GM23338 (cell line): ENCODE results near the gene HYAL1. TPM values are rescaled to one million over a fixed set of nuclear protein-coding genes. Genes with fewer than 3 reads are reported as not detected.

Experiments
- ATAC-seq: fragments of 200-7000 bp; cut with Tn5 transposase; 3 replicates; pipeline ENCODE4 v1.9.1; 2020
- DNase-seq: peaks from one replicate; pipeline ENCODE4 v3.0.0-alpha.2; 2015; ENCODE audit warnings: low spot score
- H2AFZ ChIP-seq: fragments of 200-600 bp; sonication (generic); 2 replicates; pipeline ENCODE4 v1.8.0; 2016; ENCODE audit warnings: antibody characterized with exemption, mild to moderate bottlenecking, moderate library complexity
- H3F3A ChIP-seq: fragments of 200-600 bp; sonication (generic); replicated peaks from 2 replicates; pipeline ENCODE4 v1.8.0; 2017; ENCODE audit warnings: antibody characterized with exemption, mixed run types, low read depth
- H3K27ac ChIP-seq: fragments of 200-600 bp; sonication (generic); 2 replicates; pipeline ENCODE4 v1.6.1; 2016; ENCODE audit warnings: low read depth
- H3K27me3 ChIP-seq: fragments of 200-600 bp; sonication (generic); 2 replicates; pipeline ENCODE4 v1.8.0; 2016; ENCODE audit warnings: mild to moderate bottlenecking, mixed run types, moderate library complexity; ENCODE audit not compliant: insufficient read depth
- H3K36me3 ChIP-seq: fragments of 200-600 bp; sonication (generic); 2 replicates; pipeline ENCODE4 v1.8.0; 2016; ENCODE audit warnings: mild to moderate bottlenecking; ENCODE audit not compliant: insufficient read depth
- H3K4me1 ChIP-seq: fragments of 200-600 bp; sonication (generic); 2 replicates; pipeline ENCODE4 v1.8.0; 2016; ENCODE audit warnings: mild to moderate bottlenecking, moderate library complexity; ENCODE audit not compliant: insufficient read depth
- H3K4me2 ChIP-seq: fragments of 200-600 bp; sonication (generic); 2 replicates; pipeline ENCODE4 v1.7.1; 2017; ENCODE audit warnings: mixed run types
- H3K4me3 ChIP-seq: fragments of 200-600 bp; sonication (generic); 2 replicates; pipeline ENCODE4 v1.6.1; 2016; ENCODE audit warnings: mixed run types
- H3K79me2 ChIP-seq: fragments of 200-600 bp; sonication (generic); replicated peaks from 2 replicates; pipeline ENCODE4 v1.8.0; 2017; ENCODE audit warnings: mild to moderate bottlenecking; ENCODE audit not compliant: insufficient read depth
- H3K9me2 ChIP-seq: fragments of 200-600 bp; sonication (generic); 2 replicates; pipeline ENCODE4 v1.8.0; 2017; ENCODE audit not compliant: insufficient read depth
- H4K20me1 ChIP-seq: fragments of 200-600 bp; sonication (generic); replicated peaks from 2 replicates; pipeline ENCODE4 v1.8.0; 2017; ENCODE audit warnings: mild to moderate bottlenecking; ENCODE audit not compliant: insufficient read depth
- H3K27ac Mint-ChIP-seq: 2 replicates; pipeline ENCODE4 v1.8.0; 2020; ENCODE audit warnings: inconsistent platforms, mild to moderate bottlenecking, moderate library complexity, mixed read lengths
- H3K27me3 Mint-ChIP-seq: 3 replicates; pipeline ENCODE4 v1.8.0; 2022; ENCODE audit warnings: low read depth, mild to moderate bottlenecking, moderate library complexity, mixed read lengths, inconsistent platforms; ENCODE audit not compliant: insufficient read depth, poor library complexity
- H3K36me3 Mint-ChIP-seq: 3 replicates; pipeline ENCODE4 v1.8.0; 2021; ENCODE audit warnings: low read depth, mild to moderate bottlenecking, inconsistent platforms, moderate library complexity, mixed read lengths
- H3K4me1 Mint-ChIP-seq: 3 replicates; pipeline ENCODE4 v1.8.0; 2020; ENCODE audit warnings: mild to moderate bottlenecking, inconsistent platforms, mixed read lengths
- H3K4me3 Mint-ChIP-seq: 3 replicates; pipeline ENCODE4 v1.8.0; 2021; ENCODE audit warnings: moderate library complexity, mild to moderate bottlenecking, inconsistent platforms, mixed read lengths
- H3K9me3 Mint-ChIP-seq: 3 replicates; pipeline ENCODE4 v1.8.0; 2020; ENCODE audit warnings: moderate library complexity, mild to moderate bottlenecking, inconsistent platforms, mixed read lengths
- CREB1 ChIP-seq: fragments of 250-450 bp; sonication (Bioruptor Pico); IDR thresholded peaks from 2 replicates; pipeline ENCODE4 v1.5.0; 2020; ENCODE audit warnings: low read depth, mild to moderate bottlenecking, moderate library complexity
- EZH2 ChIP-seq: fragments of 200-600 bp; sonication (generic); IDR thresholded peaks from one replicate; pipeline ENCODE4 v1.8.0; 2017; ENCODE audit warnings: antibody characterized with exemption, mild to moderate bottlenecking, low read depth; ENCODE audit not compliant: unreplicated experiment
- EZH2phosphoT487 ChIP-seq: fragments of 200-600 bp; sonication (generic); IDR thresholded peaks from one replicate; pipeline ENCODE4 v1.8.1; 2018; ENCODE audit warnings: antibody characterized with exemption; ENCODE audit not compliant: unreplicated experiment
- JUNB ChIP-seq: IDR thresholded peaks from one replicate; pipeline ENCODE4 v1.6.1; 2016; ENCODE audit warnings: antibody characterized with exemption; ENCODE audit not compliant: unreplicated experiment
- NANOG ChIP-seq: IDR thresholded peaks from 2 replicates; pipeline ENCODE4 v1.6.1; 2016; ENCODE audit warnings: antibody characterized with exemption, borderline replicate concordance
- POLR2AphosphoS5 ChIP-seq: IDR thresholded peaks from 2 replicates; pipeline ENCODE4 v1.6.1; 2016; ENCODE audit warnings: antibody characterized with exemption, low read depth
- STAT1 ChIP-seq: IDR thresholded peaks from one replicate; pipeline ENCODE4 v1.6.1; 2016; ENCODE audit warnings: antibody characterized with exemption; ENCODE audit not compliant: unreplicated experiment
- ZNF114 ChIP-seq: fragments of 250-450 bp; sonication (Bioruptor Pico); IDR thresholded peaks from 2 replicates; pipeline ENCODE4 v1.5.0; 2020; ENCODE audit warnings: mild to moderate bottlenecking, moderate library complexity
- polyA plus RNA-seq: library from polyadenylated mRNA; unstranded; fragments of >200 nt; fragmentation: Nextera tagmentation; extraction: Ambion mirVana; gene quantifications from 2 replicates; pipeline ENCODE4 v1.2.1, GENCODE V29; 2016
- total RNA-seq: library from RNA; depleted of rRNA; stranded (reverse); fragments of >200 nt; shearing (Covaris generic); gene quantifications from 2 replicates; pipeline ENCODE4 v1.2.3, GENCODE V29; 2014
- TF ChIP-seq, protein P1 (sequence below): IDR thresholded peaks from one replicate; pipeline ENCODE4 v1.6.1; 2018; ENCODE audit warnings: antibody characterized with exemption; ENCODE audit not compliant: unreplicated experiment
- TF ChIP-seq, protein P2 (sequence below), 2 experiments: fragments of 200-600 bp in 1 of 2; sonication (generic) in 1 of 2; conservative IDR thresholded peaks; 2 replicates each; pipeline versions ENCODE4 v1.5.1 to v1.6.1; 2016 to 2017; ENCODE audit warnings: antibody characterized with exemption in 2 of 2, low read depth in 2 of 2, mild to moderate bottlenecking in 2 of 2, moderate library complexity in 1 of 2

HYAL1 gene
- total and polyA plus RNA-seq, 2 experiments from 2014 or later, result 2.1 to 5.0 TPM

DNA sequence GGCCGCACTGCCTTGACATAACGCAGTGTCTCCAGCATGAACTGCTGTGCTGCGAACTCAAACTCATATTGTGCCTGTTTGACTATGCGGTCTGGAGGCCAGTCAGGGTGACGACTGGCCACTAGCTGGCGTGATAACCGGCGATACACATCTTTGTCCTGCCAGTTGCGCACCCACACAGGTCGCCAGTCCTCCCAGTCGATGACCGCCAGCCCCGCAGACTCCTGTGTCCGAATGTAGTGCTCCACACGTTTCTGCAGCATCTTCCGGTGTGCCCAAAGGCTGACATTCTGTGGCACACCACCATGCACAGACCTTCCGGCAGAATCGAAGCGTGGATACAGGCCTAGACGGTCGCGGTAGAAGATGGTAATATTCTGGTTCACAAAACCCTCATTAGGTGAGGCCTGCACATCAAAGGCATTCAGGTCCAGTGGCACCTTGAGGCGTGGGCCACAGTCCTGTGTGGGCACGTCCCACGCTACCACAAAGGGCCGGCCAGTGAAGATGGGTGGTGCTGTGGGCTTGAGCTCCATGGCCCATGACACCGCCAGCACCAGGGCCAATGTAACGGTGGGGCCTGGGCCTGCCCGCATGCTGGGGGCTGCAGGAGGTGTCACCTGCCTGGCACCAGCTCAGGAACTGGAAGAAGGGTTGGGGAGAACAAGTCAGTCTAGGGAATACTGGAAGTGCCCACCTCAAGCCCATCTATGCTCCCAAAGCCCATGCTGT is 16.7 kb upstream of the HYAL1 start:
- Mint-ChIP-seq H3K27ac (0 out of 2 replicates have a peak overlapping the region, but pooled peaks have one; percentile 82), H3K4me1 (peaks cover 43% of the 10 kb centered on the region), H3K27me3 (peaks cover 15% of the 10 kb centered on the region), H3K4me3 (peak overlapping the region; percentile 86), H3K36me3 (peaks cover 56% of the 10 kb centered on the region), H3K9me3 (no peaks in the 10 kb centered on the region)
- H4K20me1 ChIP-seq, result peaks cover 5% of the 10 kb centered on the region; the same call in 1 of the 2 replicates
- ATAC-seq (no peak), DNase-seq (no peak)
- peaks cover 15% of the 10 kb centered on the region for H3K4me1 ChIP-seq
- peaks cover 20% of the 10 kb centered on the region; the same call in 1 of the 2 replicates for H3F3A ChIP-seq
- no peak overlapping the region for H2AFZ ChIP-seq
- peak overlapping the region; percentile 100 for H3K27ac ChIP-seq
- peaks cover 26% of the 10 kb centered on the region for H3K79me2 ChIP-seq
- peak overlapping the region; percentile 99 for H3K4me2 ChIP-seq
- TF ChIP-seq, protein P1, sequence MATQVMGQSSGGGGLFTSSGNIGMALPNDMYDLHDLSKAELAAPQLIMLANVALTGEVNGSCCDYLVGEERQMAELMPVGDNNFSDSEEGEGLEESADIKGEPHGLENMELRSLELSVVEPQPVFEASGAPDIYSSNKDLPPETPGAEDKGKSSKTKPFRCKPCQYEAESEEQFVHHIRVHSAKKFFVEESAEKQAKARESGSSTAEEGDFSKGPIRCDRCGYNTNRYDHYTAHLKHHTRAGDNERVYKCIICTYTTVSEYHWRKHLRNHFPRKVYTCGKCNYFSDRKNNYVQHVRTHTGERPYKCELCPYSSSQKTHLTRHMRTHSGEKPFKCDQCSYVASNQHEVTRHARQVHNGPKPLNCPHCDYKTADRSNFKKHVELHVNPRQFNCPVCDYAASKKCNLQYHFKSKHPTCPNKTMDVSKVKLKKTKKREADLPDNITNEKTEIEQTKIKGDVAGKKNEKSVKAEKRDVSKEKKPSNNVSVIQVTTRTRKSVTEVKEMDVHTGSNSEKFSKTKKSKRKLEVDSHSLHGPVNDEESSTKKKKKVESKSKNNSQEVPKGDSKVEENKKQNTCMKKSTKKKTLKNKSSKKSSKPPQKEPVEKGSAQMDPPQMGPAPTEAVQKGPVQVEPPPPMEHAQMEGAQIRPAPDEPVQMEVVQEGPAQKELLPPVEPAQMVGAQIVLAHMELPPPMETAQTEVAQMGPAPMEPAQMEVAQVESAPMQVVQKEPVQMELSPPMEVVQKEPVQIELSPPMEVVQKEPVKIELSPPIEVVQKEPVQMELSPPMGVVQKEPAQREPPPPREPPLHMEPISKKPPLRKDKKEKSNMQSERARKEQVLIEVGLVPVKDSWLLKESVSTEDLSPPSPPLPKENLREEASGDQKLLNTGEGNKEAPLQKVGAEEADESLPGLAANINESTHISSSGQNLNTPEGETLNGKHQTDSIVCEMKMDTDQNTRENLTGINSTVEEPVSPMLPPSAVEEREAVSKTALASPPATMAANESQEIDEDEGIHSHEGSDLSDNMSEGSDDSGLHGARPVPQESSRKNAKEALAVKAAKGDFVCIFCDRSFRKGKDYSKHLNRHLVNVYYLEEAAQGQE, result no peak
- TF ChIP-seq JUNB, result no peak
- no peak for TF ChIP-seq ZNF114
- TF ChIP-seq NANOG, result no peak
- TF ChIP-seq, protein P2, sequence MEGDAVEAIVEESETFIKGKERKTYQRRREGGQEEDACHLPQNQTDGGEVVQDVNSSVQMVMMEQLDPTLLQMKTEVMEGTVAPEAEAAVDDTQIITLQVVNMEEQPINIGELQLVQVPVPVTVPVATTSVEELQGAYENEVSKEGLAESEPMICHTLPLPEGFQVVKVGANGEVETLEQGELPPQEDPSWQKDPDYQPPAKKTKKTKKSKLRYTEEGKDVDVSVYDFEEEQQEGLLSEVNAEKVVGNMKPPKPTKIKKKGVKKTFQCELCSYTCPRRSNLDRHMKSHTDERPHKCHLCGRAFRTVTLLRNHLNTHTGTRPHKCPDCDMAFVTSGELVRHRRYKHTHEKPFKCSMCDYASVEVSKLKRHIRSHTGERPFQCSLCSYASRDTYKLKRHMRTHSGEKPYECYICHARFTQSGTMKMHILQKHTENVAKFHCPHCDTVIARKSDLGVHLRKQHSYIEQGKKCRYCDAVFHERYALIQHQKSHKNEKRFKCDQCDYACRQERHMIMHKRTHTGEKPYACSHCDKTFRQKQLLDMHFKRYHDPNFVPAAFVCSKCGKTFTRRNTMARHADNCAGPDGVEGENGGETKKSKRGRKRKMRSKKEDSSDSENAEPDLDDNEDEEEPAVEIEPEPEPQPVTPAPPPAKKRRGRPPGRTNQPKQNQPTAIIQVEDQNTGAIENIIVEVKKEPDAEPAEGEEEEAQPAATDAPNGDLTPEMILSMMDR (conservative IDR thresholded peaks at IDR 0.05; ENCODE audit: low read depth in 2 of 2), result peak in 1 of 2 experiments; percentile 27; a peak in 2 of 4 replicates
- H3K9me2 ChIP-seq, result no peaks in the 10 kb centered on the region
- H3K4me3 ChIP-seq, result peak overlapping the region; percentile 97
- peaks cover 8% of the 10 kb centered on the region for H3K36me3 ChIP-seq
- no peaks in the 10 kb centered on the region for H3K27me3 ChIP-seq

DNA sequence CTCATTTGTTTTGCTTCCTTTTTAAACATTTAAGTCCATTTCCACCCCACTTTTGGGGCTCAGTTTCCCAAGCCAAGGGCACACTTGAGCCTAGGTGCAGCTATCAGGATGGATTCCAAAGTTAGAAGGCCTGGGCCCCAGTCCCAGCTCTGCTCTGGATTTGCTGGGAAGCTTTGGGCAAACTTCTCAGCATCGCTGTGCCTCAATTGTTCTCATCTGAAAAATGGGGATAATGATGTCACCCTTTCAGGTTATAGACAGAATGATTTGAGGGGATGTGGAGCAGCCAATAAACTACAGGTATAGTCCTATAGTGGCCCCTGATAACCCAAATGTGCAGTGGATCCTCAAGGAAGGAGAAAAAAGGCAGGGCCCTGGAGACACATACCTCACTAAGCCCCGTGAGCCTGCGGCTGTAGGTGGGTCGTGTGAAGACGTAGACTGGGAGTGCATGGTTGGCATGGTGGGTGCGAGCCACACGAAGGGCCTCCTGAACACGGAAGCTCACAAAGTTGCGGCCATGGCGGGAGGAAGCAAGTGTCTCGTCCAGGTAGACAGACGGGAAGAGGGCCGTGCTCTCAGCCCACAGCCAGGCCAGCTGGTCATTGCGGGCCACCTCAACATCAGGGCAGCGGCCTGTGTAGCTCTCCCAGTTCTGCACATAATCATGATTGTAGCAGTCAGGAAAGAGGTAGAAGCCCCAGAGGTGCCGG is 16.0 kb upstream of the HYAL1 start:
- Histone ChIP-seq H3K27me3 (no peaks in the 10 kb centered on the region), H3K4me3 (no peak overlapping the region), H3K4me2 (no peak overlapping the region), H4K20me1 (peaks cover 5% of the 10 kb centered on the region; the same call in 1 of the 2 replicates), H3K9me2 (no peaks in the 10 kb centered on the region), H3K4me1 (peaks cover 15% of the 10 kb centered on the region), H3K36me3 (peaks cover 8% of the 10 kb centered on the region), H3K27ac (no peak overlapping the region), H2AFZ (no peak overlapping the region), H3F3A (peaks cover 21% of the 10 kb centered on the region; the same call in 1 of the 2 replicates), H3K79me2 (peaks cover 26% of the 10 kb centered on the region)
- Mint-ChIP-seq H3K27ac (no peak overlapping the region), H3K36me3 (peaks cover 52% of the 10 kb centered on the region), H3K27me3 (peaks cover 10% of the 10 kb centered on the region), H3K4me3 (peak overlapping the region; percentile 86), H3K9me3 (0 out of 3 replicates have a peak, but pooled peaks cover under 1% of the 10 kb centered on the region), H3K4me1 (peaks cover 37% of the 10 kb centered on the region)
- ATAC-seq (no peak), DNase-seq (no peak)
- TF ChIP-seq EZH2phosphoT487 (no peak), JUNB (no peak), NANOG (no peak), EZH2 (no peak), STAT1 (no peak), ZNF114 (no peak), POLR2AphosphoS5 (no peak), CREB1 (no peak)
- TF ChIP-seq, protein P2 (conservative IDR thresholded peaks at IDR 0.05; ENCODE audit: low read depth in 2 of 2), result no peak
- TF ChIP-seq, protein P1, result no peak
